Gastrocnemius medialis (tissue), 4 donors: Measurements from ENCODE around the gene SLC50A1.

ENCODE experiments used
- POLR2A ChIP-seq, 2 donors: fragments of 450-650 bp; IDR thresholded peaks; one replicate each; pipeline ENCODE4 v1.6.1; 2017; ENCODE audit warnings: antibody characterized with exemption in 2 of 2, mild to moderate bottlenecking in 2 of 2, moderate library complexity in 2 of 2
- TF ChIP-seq, protein P1 (sequence below), 5 experiments: fragments of 450-650 bp in 3 of 5; fragments of 200-600 bp in 2 of 5; sonication (generic) in 2 of 5; IDR thresholded peaks in 4 of 5; conservative IDR thresholded peaks in 1 of 5; 1 replicate in 4 of 5; 2 replicates in 1 of 5; pipeline ENCODE4 v1.5.1; 2016 to 2019; ENCODE audit warnings: antibody characterized with exemption in 5 of 5, mild to moderate bottlenecking in 3 of 5, moderate library complexity in 3 of 5

DNA sequence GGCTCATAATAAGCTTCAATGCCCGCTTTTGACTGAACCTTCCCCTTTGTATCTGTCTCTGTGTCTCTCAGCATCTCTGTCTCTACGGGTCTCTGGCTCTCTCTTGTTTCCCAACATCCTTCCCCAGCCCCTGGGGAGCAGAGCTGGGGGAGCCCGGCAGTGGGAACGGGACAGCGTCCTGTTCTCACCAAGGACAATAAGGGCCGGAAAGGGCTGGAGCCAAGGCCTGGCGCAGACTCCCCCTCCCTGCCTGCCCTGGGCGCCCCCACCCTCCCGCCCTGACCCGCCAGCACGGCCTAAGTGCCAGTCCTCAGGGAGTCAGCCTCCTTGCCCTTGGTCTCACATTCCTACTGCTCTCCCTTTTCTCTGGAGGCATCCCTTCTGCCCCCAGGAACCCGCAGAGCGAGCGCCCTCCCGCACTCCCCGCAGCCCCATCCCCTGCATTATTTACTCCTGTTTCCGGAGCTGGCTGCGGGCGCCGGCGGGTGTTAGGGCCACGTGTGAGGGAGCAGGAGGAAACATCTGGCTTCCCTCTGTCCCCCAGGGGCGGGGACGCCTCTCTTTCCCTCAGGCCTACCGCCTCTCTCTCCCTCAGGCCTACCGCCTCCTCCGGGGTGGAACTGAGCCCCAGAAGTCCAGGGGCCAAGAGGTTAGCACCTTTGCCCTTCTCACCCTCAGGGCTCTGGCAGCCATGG lies 31.0 kb downstream of the SLC50A1 start:
- TF ChIP-seq, protein P1, sequence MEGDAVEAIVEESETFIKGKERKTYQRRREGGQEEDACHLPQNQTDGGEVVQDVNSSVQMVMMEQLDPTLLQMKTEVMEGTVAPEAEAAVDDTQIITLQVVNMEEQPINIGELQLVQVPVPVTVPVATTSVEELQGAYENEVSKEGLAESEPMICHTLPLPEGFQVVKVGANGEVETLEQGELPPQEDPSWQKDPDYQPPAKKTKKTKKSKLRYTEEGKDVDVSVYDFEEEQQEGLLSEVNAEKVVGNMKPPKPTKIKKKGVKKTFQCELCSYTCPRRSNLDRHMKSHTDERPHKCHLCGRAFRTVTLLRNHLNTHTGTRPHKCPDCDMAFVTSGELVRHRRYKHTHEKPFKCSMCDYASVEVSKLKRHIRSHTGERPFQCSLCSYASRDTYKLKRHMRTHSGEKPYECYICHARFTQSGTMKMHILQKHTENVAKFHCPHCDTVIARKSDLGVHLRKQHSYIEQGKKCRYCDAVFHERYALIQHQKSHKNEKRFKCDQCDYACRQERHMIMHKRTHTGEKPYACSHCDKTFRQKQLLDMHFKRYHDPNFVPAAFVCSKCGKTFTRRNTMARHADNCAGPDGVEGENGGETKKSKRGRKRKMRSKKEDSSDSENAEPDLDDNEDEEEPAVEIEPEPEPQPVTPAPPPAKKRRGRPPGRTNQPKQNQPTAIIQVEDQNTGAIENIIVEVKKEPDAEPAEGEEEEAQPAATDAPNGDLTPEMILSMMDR (IDR thresholded peaks at IDR 0.05 in 4 of 5, conservative IDR thresholded peaks at IDR 0.05 in 1 of 5), result no peak
- TF ChIP-seq POLR2A (IDR thresholded peaks at IDR 0.05), result no peak
